NCI-H2196 (cell line): Measurements from ENCODE around the gene EDN1.
"Not testable (repeated sequence)": the region's sequence is repeated elsewhere in the genome, so short reads cannot be mapped to it uniquely, and the experiment has no call there.

Experiments
- DNase-seq: peaks from one replicate; lab custom pipeline; 2025; ENCODE audit not compliant: unreplicated experiment; lab: John Stamatoyannopoulos, UW

The EDN1 gene

DNA sequence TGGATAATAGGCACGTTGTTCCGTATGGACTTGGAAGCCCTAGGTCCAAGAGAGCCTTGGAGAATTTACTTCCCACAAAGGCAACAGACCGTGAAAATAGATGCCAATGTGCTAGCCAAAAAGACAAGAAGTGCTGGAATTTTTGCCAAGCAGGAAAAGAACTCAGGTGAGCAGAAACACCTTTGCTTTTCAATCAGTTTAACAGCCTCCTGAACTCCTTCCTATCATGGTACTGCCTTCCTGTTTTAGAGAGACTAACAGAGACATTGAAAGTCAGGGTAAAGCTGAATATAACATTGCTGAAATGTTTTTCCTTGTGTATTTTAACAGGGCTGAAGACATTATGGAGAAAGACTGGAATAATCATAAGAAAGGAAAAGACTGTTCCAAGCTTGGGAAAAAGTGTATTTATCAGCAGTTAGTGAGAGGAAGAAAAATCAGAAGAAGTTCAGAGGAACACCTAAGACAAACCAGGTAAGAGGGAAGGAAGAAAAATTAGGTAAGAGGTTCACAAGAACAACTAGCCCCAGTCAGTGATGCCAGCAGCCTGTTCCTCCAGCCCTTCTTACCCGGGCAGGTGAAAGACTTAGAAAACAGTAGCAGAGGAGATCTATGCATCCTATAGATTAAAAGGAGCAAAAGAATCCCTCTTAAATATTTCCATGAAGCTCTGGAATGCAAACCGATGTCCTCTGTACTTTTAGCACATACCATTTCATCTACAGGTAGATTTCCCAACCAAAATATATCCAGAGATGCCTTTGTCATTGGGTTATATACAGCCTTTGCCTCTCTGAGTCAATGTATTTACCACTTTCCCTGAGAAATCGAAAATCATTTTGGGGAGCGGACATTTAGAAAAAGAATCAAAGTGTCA is 4.0 kb downstream of the EDN1 start:
- no peak for DNase-seq

DNA sequence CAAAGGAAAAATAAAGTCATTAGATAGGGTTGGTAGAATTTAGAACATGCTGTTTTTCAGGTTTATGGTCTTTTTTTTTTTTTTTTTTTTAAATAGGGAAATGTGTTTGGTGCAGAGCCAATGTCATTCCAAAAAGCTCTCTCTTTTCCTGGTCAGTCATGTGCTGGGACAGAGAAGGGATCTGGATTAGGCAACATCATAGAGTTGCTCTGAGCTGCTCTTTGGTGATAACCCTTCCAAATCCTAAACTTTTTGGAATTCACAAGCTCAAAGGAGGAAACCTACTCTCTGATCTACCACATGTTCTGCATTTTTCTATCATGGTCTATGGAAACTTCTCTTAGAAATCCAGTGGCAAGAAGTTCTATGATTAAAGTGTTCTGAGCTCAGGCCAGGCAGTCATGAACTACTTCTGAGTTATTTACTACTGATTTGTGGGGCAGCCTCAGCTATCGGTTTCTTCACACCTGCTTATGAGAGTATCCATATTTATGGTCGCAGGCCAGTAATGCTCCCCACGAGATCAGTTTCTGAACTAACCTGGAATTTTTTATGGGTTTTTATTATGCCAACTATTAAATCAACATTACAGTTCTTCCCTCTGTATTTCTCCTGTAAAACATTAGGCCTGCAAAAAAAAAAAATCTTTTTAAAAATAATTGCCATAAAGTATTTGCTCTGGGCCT is 4.8 kb downstream of the EDN1 start:
- DNase-seq: no peak

DNA sequence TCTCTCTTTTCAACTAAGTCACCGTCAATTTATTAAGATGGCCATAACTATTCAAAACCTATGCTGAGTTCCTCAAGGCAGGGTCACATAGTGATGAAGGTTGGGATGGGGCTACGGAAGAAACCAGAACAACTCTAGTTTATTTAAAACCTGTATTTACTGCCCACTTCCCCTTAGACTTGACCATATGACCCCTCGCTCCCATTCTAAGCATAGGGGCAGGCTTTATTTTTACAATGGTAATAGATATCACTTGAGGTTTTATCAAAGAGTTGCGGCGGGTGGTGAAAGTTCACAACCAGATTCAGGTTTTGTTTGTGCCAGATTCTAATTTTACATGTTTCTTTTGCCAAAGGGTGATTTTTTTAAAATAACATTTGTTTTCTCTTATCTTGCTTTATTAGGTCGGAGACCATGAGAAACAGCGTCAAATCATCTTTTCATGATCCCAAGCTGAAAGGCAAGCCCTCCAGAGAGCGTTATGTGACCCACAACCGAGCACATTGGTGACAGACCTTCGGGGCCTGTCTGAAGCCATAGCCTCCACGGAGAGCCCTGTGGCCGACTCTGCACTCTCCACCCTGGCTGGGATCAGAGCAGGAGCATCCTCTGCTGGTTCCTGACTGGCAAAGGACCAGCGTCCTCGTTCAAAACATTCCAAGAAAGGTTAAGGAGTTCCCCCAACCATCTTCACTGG is 5.5 kb downstream of the EDN1 start:
- no peak for DNase-seq

DNA sequence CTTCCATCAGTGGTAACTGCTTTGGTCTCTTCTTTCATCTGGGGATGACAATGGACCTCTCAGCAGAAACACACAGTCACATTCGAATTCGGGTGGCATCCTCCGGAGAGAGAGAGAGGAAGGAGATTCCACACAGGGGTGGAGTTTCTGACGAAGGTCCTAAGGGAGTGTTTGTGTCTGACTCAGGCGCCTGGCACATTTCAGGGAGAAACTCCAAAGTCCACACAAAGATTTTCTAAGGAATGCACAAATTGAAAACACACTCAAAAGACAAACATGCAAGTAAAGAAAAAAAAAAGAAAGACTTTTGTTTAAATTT is 6.1 kb downstream of the EDN1 start:
- no peak for DNase-seq

DNA sequence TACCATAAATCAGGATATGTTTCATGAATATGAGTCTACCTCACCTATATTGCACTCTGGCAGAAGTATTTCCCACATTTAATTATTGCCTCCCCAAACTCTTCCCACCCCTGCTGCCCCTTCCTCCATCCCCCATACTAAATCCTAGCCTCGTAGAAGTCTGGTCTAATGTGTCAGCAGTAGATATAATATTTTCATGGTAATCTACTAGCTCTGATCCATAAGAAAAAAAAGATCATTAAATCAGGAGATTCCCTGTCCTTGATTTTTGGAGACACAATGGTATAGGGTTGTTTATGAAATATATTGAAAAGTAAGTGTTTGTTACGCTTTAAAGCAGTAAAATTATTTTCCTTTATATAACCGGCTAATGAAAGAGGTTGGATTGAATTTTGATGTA is 6.4 kb downstream of the EDN1 start:
- no peak for DNase-seq

DNA sequence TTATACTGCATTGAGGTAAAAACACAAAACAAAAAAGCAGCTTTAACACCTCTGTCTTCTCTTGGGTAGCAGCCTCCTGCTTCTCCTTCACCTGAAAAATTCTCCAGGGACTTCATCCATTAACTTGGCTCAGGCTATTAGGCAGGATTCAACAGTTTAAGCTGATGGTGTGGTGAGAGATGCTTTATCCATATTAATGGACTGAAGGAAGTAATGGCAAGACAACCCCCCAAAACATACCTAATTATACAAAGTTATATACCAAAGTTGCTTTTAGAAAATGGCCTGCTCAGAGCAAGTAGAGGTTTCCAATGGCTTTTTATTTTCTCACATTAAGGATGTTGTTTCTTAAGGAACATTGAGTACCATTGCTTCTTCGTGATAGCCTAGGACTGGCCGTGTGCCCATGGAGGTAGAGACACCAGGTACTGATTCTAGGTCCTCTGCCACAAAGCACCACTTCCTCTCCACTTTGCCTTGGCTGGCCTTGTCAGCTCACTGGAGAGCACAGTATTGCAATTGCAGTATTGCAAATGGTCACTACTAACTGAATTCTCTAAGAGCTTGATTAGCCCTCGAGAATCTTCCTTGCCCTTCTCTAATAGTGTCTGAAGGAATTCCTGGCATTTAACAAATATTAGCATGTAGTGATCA is 7.3 kb downstream of the EDN1 start:
- no peak for DNase-seq

DNA sequence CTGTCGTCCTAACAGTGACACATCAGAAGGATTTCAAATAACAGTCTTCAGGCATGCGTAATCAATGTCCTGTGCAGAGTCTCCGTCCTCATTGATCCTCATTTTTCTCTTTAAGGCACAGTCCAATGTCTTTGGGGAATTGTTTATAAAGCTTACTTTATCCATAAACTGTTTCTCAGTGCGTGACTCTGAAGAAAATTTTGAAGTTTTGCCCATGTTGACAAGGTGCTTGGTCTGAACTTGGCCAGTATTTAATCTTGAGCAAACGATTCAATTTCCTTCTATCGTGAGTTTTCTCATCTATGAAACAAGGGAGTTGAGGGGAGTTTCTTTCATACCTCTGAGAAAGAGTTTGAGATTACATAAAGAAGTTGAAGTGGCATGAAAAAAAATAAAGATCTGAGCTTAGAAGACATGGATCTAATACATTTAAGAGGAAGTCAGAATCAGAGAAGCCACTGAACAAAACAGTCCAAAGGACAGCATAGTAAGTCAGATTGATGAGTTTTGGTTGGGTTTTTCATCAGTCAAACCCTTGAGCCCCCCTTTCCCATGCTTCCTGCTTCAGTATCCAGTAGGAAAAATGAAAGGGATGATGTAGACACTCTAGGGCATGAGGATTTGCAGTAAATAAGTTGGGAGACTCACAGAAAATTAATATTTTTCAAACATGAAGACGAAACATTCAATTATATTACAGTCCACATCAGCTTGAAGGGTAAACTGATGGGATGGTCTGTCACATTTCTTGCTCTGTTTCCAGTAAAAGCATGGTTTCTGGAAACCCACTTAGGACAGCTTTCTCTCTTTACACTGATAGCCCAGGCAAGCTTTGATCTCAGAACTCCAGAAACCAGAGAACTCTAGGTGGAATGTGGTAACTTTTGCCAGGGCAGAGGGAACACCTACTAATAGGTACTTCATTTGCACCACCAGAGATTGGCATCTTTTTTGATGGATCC is 8.1 kb downstream of the EDN1 start:
- no peak for DNase-seq

DNA sequence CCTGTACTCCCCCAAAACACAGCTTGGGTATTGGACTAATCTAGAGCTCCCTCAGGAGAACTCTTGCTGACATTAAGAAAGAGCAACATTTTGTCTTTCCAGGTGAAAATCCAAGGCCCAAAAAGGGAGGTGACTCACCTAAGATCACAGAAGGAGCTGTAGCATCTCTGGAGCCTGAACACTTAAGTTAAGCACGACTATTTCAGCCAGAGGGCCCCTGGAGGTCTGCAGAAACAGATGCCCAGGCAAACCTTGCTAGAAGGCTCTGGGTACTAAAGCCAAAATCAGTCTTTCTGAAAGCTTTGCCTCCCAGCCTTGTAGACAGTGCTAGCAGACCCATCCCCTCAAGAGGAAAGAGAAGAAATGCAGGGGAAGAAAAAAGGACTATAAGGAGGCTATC is 8.8 kb downstream of the EDN1 start:
- DNase-seq: no peak

DNA sequence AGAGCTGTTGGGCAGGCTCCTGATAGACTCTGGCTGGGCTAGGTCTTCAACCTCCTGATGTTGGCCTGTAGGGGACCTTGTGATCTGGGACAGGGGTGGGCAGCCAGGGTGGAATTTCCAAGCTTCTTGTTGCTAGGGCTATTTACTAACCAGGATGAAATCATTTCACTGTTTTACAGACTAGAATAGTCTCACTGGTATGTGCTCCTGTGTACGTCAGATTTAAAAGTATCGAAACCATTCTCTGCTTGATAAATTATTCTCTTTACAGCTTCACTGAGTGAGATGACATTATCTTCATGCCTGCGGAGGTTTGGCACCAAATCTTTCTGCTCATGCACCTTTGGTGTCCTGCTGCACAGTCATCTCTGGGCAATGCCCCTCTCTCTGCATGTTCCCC is 10.9 kb downstream of the EDN1 start:
- no peak for DNase-seq

DNA sequence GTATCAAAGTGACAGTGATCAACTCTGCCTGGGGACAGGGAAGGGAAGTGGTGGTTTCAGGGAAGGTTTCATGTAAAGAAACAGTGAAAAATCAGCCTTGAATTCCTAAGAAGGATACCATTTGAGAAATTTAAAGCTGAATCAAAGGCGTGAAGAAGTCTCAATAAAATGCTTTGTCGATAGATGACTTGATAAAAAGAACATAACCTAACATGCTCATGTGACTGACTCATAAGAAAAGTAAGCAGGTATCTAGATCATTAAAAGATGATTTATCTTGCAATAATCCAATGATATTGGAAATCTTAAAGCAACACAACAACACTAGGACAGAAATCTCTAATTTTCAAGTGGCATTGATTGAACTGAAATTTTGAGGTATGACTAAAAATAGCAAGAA is 14.3 kb downstream of the EDN1 start:
- DNase-seq: no peak

DNA sequence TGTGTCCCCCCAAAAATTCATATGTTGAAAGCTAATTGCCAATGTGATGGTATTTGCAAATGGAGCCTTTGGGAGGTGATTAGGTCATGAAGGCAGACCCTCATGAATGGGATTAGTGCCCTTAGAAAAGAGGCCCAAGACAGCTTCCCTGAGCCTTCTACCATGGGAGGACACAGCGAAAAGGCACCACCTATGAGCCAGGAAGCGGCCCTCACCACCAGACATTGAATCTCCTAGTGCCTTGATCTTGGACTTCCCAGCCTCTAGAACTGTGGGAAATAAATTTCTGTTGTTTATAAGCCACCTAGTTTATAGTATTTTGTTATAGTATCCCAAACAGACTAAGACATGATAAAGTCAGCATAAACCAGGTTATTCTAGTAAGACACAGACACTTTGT is 18.9 kb downstream of the EDN1 start:
- DNase-seq: no peak

DNA sequence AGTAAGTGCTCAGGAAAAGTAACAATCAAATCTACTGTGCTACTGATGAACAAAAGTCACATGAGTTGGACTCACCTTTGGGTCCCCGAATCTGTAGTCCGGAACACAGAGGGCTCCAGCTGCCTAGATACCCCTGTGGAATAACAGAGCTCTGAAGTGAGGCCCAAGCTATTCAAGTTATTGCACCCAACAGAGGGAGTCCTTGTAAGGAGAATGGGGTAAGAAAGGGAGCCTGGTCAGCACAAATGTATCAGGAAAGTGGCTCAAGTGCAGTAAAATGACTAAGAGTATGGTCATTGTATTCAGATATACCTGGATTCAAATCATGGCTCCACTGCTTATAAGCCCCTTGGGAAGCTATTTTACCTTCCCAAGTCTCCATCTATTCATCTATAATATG is 20.9 kb downstream of the EDN1 start:
- DNase-seq: no peak

DNA sequence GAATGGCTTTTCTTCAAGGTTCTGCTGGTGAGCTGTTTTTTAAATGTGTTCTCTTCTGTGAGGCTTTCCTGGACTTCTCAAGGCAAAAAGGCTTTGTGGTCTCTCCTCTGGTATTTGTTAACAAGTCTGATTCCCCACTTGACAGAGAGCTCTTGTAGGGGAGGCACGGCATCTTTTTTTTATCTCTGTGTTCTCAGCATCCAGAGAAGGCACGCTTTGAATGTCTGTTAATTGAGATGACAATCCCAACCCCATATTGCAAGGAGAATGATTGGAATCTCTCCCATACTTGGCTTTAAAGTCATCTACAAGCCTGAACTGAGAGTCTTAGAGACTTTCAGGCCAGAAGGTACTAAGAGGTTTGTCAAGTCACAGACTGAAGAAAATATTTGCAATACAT is 22.6 kb downstream of the EDN1 start:
- DNase-seq: no peak

DNA sequence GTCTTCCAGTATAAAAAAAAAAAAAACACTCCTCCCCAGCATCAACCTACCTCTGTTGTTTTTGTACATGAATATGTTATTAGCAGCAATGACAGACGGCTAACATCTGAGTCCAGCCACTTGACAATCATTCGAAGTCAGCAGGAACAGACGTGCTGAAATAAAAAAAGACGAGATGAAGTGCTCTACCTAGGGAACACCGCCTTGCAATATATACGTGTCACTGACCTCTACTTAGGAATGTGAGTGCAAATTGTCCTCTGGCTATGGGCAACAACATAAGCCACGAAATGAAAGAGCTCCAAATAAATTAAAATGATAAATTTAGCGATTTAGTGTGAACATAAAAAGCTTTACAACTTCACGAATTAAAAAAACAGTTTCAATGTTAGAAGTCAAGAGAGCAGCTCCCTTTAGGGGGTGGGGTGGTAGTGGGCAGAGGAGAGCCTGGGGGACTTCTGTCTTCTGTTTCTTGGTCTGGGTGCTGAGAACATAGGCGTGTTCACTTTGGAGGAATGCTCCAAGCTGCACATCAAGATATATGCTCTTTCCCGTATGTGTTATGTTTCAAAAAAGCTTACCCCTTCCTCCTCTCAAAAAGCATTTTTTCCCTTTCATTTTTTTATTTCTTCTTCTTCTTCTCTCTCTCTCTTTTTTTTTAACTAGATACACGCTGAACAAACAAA is 23.3 kb downstream of the EDN1 start:
- DNase-seq: no peak

DNA sequence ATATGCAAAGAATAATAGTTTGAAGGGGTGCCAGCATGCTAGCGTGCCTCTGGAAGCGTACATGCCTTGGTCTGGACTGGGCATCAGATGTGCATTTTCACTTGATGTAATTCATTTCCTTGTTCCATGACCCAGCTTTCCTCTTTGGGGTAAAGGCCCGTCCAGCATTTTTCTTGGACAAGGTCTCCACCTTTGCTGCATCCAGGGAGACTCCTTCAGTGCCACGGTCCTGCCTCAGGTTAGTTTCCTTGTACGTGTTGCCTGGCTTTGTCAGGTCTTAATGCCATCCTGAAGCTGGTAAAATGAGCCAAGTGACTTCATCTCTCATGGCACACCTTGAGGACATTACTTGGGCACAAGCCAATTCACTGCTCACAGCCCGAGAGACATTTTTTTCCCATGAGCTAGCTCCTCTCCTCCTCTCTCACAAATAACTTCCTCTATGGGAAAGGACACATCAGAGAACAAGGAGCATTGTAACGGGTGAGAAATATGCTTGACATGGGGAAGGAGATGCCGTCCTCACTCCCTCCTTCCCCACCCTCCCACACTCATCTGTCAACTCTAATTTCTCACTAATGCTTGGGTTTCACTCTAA is 23.9 kb downstream of the EDN1 start:
- no peak for DNase-seq

DNA sequence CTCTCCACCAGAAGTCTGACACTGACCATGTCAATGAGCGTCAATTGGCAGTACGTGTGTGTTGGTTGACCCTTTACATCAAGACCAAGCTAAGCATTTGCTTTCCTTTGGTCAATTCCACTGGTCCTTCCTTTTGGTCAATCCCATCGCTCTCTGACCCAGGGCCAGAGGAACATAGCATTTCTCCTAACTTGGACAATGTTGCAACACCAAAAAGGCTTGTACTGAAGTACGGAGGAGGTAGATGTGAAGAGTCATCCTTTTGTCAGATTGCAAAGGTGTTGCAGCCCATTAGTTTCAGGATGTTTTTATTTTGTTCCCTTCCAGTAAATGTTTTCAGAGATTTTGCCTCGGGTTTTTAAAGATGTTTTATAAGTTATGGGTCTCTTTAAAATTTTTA is 24.6 kb downstream of the EDN1 start:
- DNase-seq: no peak

DNA sequence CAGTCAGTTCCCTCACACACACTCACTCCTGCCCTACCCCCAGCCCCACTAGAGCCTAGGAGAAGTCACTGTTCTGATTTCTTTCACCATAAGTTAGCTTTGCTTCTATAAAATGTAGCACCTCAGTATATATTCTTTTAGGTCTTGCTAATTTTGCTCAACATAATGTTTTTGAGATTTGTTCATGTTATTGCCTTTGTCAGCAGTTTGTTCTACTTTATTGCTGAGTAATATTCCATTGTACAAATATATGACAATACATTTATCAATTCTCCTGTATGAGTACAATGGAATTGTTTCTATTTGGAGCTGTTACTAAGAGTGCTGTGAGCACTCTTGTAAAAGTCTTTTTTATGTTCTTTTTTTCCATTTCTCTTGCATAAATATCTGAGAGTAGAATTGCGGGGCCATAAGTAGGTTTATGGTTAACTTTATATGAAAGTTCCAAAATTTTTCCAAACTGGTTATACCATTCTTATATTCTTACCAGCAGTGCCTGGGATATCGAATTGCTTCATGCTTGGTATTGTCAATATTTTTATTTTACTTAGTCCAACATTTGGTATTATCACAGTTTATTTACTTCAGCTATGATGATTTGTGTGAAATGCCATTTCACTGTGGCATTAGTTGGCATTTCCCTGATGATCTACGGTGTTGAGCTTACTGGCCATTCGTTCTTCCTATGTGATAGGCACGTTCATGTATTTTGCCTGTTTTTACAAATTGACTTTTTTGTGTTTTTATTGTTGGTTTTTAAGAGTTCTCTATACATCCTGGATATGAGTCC is 25.3 kb downstream of the EDN1 start:
- DNase-seq: no peak

DNA sequence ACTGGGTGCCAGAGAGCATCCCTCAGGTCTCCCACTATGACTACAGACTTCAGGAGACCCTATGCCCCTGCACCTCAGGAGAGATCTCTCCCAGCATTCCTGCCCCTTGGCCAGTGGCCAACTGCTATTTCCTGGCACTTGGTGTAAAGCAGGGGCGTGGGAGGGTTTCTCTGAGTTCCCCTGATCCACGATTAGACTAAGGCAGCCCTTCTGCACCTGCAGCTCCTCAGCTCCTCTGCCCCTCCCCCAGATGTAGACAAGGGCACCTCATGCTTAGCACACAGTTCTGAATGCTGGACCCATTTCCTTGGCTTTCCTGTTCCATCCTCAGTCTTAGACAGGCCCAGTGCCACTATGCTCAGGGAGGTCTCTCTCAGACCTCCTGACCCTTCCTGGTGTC is 28.6 kb downstream of the EDN1 start:
- no peak for DNase-seq

DNA sequence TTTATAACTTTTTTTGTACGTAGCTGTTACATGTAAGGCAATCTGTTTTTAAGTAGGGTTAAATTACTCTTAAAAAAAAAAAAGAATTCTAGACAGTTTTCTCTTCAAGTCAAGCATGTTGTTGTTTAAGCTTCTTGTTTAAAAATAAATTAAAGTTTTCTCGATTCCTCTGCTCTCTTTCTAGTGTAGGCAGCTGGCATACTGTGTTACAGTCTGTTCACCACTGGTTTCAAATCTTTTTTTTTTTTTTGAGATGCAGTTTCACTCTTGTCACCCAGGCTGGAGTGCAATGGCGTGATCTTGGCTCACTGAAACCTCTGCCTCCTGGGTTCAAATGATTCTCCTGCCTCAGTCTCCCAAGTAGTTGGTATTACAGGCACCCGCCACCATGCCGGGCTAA is 29.9 kb downstream of the EDN1 start:
- not testable (repeated sequence) for DNase-seq
